ENCODE data around the gene ADGRB3.

ADGRB3 gene

DNA sequence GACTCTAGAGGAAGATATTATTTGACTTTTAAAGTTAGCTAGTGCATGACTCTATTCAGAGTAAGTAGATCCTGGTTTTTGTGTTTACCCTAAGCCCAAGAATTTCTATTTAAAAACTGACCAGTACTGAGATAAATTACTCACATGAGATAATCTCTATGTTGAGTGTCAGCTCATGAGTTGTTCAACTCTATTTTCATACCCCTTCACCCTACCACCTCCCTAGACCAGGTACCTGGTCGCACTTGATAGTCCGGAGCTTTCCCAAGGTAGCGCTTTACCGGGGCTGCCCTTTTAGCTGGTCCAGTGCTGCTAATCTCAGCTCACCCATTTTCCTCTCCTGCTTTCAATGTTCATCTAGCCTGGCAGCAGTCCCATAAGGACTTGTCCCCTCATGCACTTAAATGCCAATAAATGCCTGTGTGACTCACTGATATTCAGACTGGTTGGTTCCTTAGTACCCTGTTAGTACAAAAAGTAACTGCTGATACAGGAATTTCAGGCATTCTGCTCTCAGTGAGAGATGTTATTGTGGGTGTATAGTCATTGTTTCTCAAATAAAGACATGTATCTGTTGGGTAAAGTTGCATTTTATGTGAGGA, 503.9 kb downstream of the ADGRB3 start:
- no peaks in the 10 kb centered on the region for H3K9me3 ChIP-seq (ENCODE audit: low read depth, low read length)
- no peaks in the 10 kb centered on the region for H3K36me3 ChIP-seq (ENCODE audit: insufficient read depth, low read length)
- no peak for DNase-seq (ENCODE audit: low read depth, low spot score)
- no peak overlapping the region for H3K4me3 ChIP-seq
- H3K9ac ChIP-seq (ENCODE audit: insufficient read length), result no peak overlapping the region
- no peak overlapping the region for H3K27ac ChIP-seq
- TF ChIP-seq POLR2AphosphoS5 (IDR thresholded peaks at IDR 0.05; ENCODE audit: borderline replicate concordance, low read depth, low read length) (no peak), EZH2 (IDR thresholded peaks at IDR 0.05) (no peak), FOXP2 (optimal IDR thresholded peaks at IDR 0.05; ENCODE audit: control extremely low read depth, extremely low read length, insufficient read depth) (no peak)

DNA sequence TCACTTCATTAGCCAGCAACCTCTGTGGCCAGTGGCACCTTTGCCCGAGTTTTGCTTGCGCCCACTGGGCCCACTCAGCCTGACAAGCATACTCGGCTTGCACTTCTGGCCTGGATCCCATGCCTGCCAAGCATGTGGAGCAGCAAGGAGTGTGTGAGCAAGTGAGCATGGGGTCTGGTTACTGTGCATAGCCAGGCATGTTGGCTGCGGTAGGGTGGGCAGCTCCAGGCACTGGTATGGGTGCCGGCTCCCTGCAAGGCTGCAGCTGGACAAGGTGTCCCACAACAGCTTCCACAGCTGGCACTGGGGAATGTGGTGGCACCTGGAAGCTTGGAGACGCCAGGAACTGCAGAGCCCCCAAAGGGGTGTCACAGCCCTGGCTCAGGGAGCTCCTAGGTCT, 510.0 kb downstream of the ADGRB3 start:
- no peak overlapping the region for H3K4me3 ChIP-seq
- DNase-seq (ENCODE audit: low read depth, low spot score), result no peak
- TF ChIP-seq POLR2AphosphoS5 (IDR thresholded peaks at IDR 0.05; ENCODE audit: borderline replicate concordance, low read depth, low read length), result no peak
- TF ChIP-seq FOXP2 (optimal IDR thresholded peaks at IDR 0.05; ENCODE audit: control extremely low read depth, extremely low read length, insufficient read depth), result no peak
- no peak for TF ChIP-seq EZH2 (IDR thresholded peaks at IDR 0.05)

DNA sequence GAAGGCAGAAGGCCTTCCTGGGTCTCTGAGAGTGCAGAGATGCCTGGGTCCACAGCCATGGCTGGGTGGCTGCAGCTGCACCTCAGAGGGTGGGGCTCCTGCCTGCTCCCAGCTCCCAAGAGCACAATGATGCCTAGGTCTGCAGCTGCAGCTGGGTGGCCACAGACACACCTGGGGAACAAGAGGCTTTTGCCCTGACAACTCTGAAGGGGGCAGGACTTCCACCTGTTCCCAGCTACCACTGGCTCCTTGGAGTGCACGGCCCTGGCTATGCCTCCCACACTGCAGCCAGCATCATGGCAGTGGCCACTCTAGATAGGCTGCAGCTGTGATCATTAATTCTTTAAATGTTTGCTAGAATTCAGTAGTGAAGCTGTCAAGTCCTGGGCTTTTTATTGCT, 511.3 kb downstream of the ADGRB3 start:
- DNase-seq (ENCODE audit: low read depth, low spot score), result no peak
- TF ChIP-seq FOXP2 (optimal IDR thresholded peaks at IDR 0.05; ENCODE audit: control extremely low read depth, extremely low read length, insufficient read depth) (no peak), EZH2 (IDR thresholded peaks at IDR 0.05) (no peak), POLR2AphosphoS5 (IDR thresholded peaks at IDR 0.05; ENCODE audit: borderline replicate concordance, low read depth, low read length) (no peak)
- Histone ChIP-seq H3K9me3 (ENCODE audit: low read depth, low read length) (no peaks in the 10 kb centered on the region), H3K9ac (ENCODE audit: insufficient read length) (no peak overlapping the region), H3K36me3 (ENCODE audit: insufficient read depth, low read length) (no peaks in the 10 kb centered on the region), H3K4me3 (no peak overlapping the region), H3K27ac (no peak overlapping the region)

More for the DNA sequence above, 510.0 kb downstream of the ADGRB3 start:
- Histone ChIP-seq H3K36me3 (ENCODE audit: insufficient read depth, low read length) (no peaks in the 10 kb centered on the region), H3K9ac (ENCODE audit: insufficient read length) (no peak overlapping the region), H3K27ac (no peak overlapping the region), H3K9me3 (ENCODE audit: low read depth, low read length) (no peaks in the 10 kb centered on the region)

DNA sequence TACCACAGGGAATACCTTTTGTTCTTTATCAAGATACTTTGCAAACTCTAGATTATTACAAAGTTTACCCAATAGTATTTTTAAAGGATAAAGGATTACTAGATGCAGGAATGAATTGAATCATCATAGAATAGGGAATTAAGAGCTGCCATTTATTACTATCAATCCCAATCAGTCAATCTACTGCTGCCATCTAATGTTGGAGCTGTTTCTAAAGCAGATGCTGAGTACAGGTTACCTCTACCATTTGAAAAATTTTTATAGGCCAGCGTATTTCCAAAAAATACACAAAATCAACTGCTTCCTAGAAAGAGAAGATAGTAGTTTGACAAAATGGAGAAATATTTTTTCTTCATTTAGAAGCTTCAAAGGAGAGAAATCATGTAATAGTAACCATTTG, 520.4 kb downstream of the ADGRB3 start:
- no peak for DNase-seq (ENCODE audit: low read depth, low spot score)
- H3K4me3 ChIP-seq, result no peak overlapping the region
- no peak overlapping the region for H3K27ac ChIP-seq
- no peaks in the 10 kb centered on the region for H3K36me3 ChIP-seq (ENCODE audit: insufficient read depth, low read length)
- H3K9ac ChIP-seq (ENCODE audit: insufficient read length), result no peak overlapping the region
- H3K9me3 ChIP-seq (ENCODE audit: low read depth, low read length), result no peaks in the 10 kb centered on the region
- TF ChIP-seq EZH2 (IDR thresholded peaks at IDR 0.05) (no peak), POLR2AphosphoS5 (IDR thresholded peaks at IDR 0.05; ENCODE audit: borderline replicate concordance, low read depth, low read length) (no peak), FOXP2 (optimal IDR thresholded peaks at IDR 0.05; ENCODE audit: control extremely low read depth, extremely low read length, insufficient read depth) (no peak)

DNA sequence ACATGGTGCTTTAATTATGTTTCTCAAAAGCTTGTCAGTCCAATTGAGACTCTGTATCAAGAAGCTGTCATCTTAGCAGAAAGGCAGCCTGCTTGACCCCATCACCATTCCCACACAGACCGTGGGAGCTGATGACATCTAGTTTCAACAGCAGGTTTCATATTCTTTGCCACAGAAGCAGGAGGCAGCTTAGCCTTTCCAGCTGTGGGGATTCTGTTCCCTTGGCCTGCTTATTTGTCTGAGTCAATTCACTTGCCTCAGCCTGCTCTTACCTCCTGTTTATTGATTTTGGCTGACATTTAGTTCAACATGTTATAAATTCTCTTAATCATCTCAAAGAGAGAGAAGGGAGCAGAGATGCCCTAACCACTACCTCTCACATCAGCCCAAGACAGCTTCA, 527.7 kb downstream of the ADGRB3 start:
- TF ChIP-seq EZH2 (IDR thresholded peaks at IDR 0.05), result no peak
- TF ChIP-seq POLR2AphosphoS5 (IDR thresholded peaks at IDR 0.05; ENCODE audit: borderline replicate concordance, low read depth, low read length), result no peak
- TF ChIP-seq FOXP2 (optimal IDR thresholded peaks at IDR 0.05; ENCODE audit: control extremely low read depth, extremely low read length, insufficient read depth), result no peak
- Histone ChIP-seq H3K4me3 (no peak overlapping the region), H3K9me3 (ENCODE audit: low read depth, low read length) (no peaks in the 10 kb centered on the region), H3K27ac (no peak overlapping the region), H3K9ac (ENCODE audit: insufficient read length) (no peak overlapping the region), H3K36me3 (ENCODE audit: insufficient read depth, low read length) (no peaks in the 10 kb centered on the region)
- no peak for DNase-seq (ENCODE audit: low read depth, low spot score)

DNA sequence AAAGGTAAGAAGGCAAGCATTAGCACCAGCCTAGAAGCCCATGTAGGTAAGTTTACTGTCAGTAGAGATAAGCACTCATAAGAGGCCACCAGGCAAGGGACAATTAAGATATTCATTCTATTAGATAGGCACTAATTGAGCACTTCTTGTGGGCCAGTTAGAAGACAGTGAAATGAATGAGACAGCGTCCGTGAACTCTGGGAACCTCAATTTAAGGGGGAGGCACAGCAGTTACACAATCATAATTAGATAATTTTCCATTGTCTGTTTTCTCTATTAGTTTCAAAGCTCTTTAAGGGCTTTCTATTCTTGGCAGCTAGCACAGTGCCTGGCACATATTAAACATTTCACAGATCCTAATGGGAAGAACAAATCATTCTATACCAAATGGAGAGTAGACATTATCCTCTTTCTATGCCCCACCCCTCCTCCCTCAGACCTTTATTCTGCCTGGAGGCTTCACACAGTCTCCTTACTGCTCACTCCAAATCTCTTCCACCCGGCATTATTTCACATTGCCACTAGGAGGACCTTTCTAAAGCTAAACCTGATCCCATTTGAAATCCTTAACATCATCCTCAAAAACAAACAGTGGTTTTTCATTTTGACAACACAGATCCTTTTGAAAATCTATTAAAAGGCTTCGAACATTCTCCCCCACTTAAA, 529.6 kb downstream of the ADGRB3 start:
- TF ChIP-seq POLR2AphosphoS5 (IDR thresholded peaks at IDR 0.05; ENCODE audit: borderline replicate concordance, low read depth, low read length) (no peak), EZH2 (IDR thresholded peaks at IDR 0.05) (no peak), FOXP2 (optimal IDR thresholded peaks at IDR 0.05; ENCODE audit: control extremely low read depth, extremely low read length, insufficient read depth) (no peak)
- Histone ChIP-seq H3K36me3 (ENCODE audit: insufficient read depth, low read length) (no peaks in the 10 kb centered on the region), H3K27ac (no peak overlapping the region), H3K4me3 (no peak overlapping the region), H3K9ac (ENCODE audit: insufficient read length) (no peak overlapping the region), H3K9me3 (ENCODE audit: low read depth, low read length) (no peaks in the 10 kb centered on the region)
- DNase-seq (ENCODE audit: low read depth, low spot score), result no peak

DNA sequence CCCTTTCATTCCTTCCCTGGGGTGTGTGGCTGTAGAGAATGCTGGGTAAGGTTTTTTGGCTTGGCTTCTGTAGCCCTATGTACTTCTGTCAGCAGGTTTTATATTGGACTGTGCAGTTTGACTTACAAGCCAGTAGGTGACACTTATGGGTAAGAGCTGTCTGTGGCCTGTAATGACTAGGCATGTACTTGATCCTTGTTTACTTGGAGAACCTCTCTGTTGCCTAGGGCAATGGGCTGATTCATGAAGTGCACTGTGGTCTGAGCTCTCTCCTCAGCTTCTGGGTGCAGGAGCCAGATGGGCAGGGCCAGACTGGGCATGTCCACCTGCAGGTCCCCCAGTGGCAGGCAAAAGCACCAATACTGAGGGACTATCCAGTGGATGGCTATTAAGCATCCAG, 544.6 kb downstream of the ADGRB3 start:
- no peak for DNase-seq (ENCODE audit: low read depth, low spot score)

DNA sequence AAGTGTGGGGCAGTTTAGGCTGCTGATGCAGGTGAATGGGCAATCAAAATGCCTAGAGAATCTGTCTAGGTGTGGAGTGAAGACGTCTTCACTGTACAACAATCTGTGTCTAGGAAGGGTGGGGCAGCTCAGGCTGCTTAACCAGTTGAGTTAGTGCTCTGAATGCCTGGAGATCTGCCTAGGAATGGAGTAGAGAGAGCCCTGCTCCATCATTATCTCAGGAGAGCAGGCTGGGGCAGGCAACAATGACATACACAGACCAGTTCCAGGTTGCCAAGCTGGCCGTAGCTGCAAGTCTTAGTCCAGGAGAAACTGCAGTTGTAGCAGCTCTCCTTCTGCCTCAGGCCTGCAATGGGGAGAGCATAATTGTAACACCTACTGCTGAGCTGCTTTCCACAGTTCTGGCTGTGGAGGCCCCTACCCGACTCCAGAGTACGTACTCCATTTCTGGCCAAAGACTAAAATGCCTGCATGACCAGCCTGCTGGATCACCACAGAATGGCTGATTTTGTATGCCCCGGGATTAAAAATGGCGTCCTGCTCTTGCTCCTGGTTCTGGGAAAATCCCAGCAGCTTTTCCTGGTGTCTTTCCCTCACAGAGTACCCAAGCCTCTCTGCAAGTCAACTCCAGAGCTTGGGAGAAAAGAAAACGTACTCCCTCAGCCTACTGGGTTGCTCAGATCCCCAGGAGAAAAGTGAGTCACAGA, 545.4 kb downstream of the ADGRB3 start:
- H3K36me3 ChIP-seq (ENCODE audit: insufficient read depth, low read length), result no peaks in the 10 kb centered on the region
- no peak overlapping the region for H3K9ac ChIP-seq (ENCODE audit: insufficient read length)
- no peak for DNase-seq (ENCODE audit: low read depth, low spot score)
- H3K9me3 ChIP-seq (ENCODE audit: low read depth, low read length), result no peaks in the 10 kb centered on the region
- no peak overlapping the region for H3K4me3 ChIP-seq
- TF ChIP-seq FOXP2 (optimal IDR thresholded peaks at IDR 0.05; ENCODE audit: control extremely low read depth, extremely low read length, insufficient read depth) (no peak), EZH2 (IDR thresholded peaks at IDR 0.05) (no peak), POLR2AphosphoS5 (IDR thresholded peaks at IDR 0.05; ENCODE audit: borderline replicate concordance, low read depth, low read length) (no peak)
- H3K27ac ChIP-seq, result no peak overlapping the region

More for the DNA sequence above, 544.6 kb downstream of the ADGRB3 start:
- Histone ChIP-seq H3K9ac (ENCODE audit: insufficient read length) (no peak overlapping the region), H3K36me3 (ENCODE audit: insufficient read depth, low read length) (no peaks in the 10 kb centered on the region), H3K9me3 (ENCODE audit: low read depth, low read length) (no peaks in the 10 kb centered on the region), H3K4me3 (no peak overlapping the region), H3K27ac (no peak overlapping the region)
- TF ChIP-seq FOXP2 (optimal IDR thresholded peaks at IDR 0.05; ENCODE audit: control extremely low read depth, extremely low read length, insufficient read depth) (no peak), EZH2 (IDR thresholded peaks at IDR 0.05) (no peak), POLR2AphosphoS5 (IDR thresholded peaks at IDR 0.05; ENCODE audit: borderline replicate concordance, low read depth, low read length) (no peak)

All from SK-N-MC (cell line).